ENCODE measurements around the gene SNTG2.

Gene SNTG2

GRCh38 chr2:1324884-1325283 lies 374.2 kb downstream of the SNTG2 start:
- TF ChIP-seq CTCF (conservative IDR thresholded peaks at IDR 0.05; ENCODE audit: low read length) = no peak
- no peak for TF ChIP-seq EZH2phosphoT487 (IDR thresholded peaks at IDR 0.05; ENCODE audit: borderline replicate concordance)
- Histone ChIP-seq H3K4me1 (ENCODE audit: insufficient read depth, low read length, poor library complexity, severe bottlenecking) (peaks cover 4% of the 10 kb centered on the region), H3K4me3 (ENCODE audit: low read length, poor library complexity, severe bottlenecking) (no peak overlapping the region), H3K79me2 (ENCODE audit: insufficient read depth, low read length) (no peaks in the 10 kb centered on the region), H3K27me3 (ENCODE audit: insufficient read depth, low read length, poor library complexity, severe bottlenecking) (no peaks in the 10 kb centered on the region), H3K36me3 (ENCODE audit: insufficient read depth, low read length) (no peaks in the 10 kb centered on the region), H3K9me3 (ENCODE audit: insufficient read depth, low read depth, low read length) (no peaks in the 10 kb centered on the region), H3K4me2 (ENCODE audit: low read depth, low read length, poor library complexity, severe bottlenecking) (no peak overlapping the region), H2AFZ (ENCODE audit: low read length) (no peak overlapping the region; the same call in 1 of the 2 replicates), H4K20me1 (ENCODE audit: insufficient read depth, low read length, poor library complexity, severe bottlenecking) (no peaks in the 10 kb centered on the region), H3K9ac (ENCODE audit: low read depth, low read length, poor library complexity, severe bottlenecking) (no peak overlapping the region), H3K9me2 (replicated peaks; ENCODE audit: low read depth, low read length) (no peaks in the 10 kb centered on the region), H3F3A (ENCODE audit: low read depth) (no peaks in the 10 kb centered on the region)

GRCh38 chr2:1328684-1329083 lies 378.0 kb downstream of the SNTG2 start:
- no peak overlapping the region for H3K4me2 ChIP-seq (ENCODE audit: low read depth, low read length, poor library complexity, severe bottlenecking)
- H3K4me3 ChIP-seq (ENCODE audit: low read length, poor library complexity, severe bottlenecking) = no peak overlapping the region
- no peaks in the 10 kb centered on the region for H3F3A ChIP-seq (ENCODE audit: low read depth)
- H3K79me2 ChIP-seq (ENCODE audit: insufficient read depth, low read length) = no peaks in the 10 kb centered on the region
- H3K9ac ChIP-seq (ENCODE audit: low read depth, low read length, poor library complexity, severe bottlenecking) = no peak overlapping the region
- no peaks in the 10 kb centered on the region for H3K9me3 ChIP-seq (ENCODE audit: insufficient read depth, low read depth, low read length)
- no peaks in the 10 kb centered on the region for H3K36me3 ChIP-seq (ENCODE audit: insufficient read depth, low read length)
- H3K4me1 ChIP-seq (ENCODE audit: insufficient read depth, low read length, poor library complexity, severe bottlenecking) = peaks cover 4% of the 10 kb centered on the region
- TF ChIP-seq EZH2phosphoT487 (IDR thresholded peaks at IDR 0.05; ENCODE audit: borderline replicate concordance) = no peak
- H3K9me2 ChIP-seq (replicated peaks; ENCODE audit: low read depth, low read length) = no peaks in the 10 kb centered on the region
- H3K27me3 ChIP-seq (ENCODE audit: insufficient read depth, low read length, poor library complexity, severe bottlenecking) = no peaks in the 10 kb centered on the region
- no peak overlapping the region for H2AFZ ChIP-seq (ENCODE audit: low read length)
- H4K20me1 ChIP-seq (ENCODE audit: insufficient read depth, low read length, poor library complexity, severe bottlenecking) = no peaks in the 10 kb centered on the region

- H4K20me1 ChIP-seq (ENCODE audit: insufficient read depth, low read length, poor library complexity, severe bottlenecking) = no peaks in the 10 kb centered on the region
Measured at GRCh38 chr2:1339388-1340140, 388.9 kb downstream of the SNTG2 start.

More at GRCh38 chr2:1339388-1340140, 388.9 kb downstream of the SNTG2 start:
- Histone ChIP-seq H3K79me2 (ENCODE audit: insufficient read depth, low read length) (no peaks in the 10 kb centered on the region), H3K9me3 (ENCODE audit: insufficient read depth, low read depth, low read length) (no peaks in the 10 kb centered on the region), H3K36me3 (ENCODE audit: insufficient read depth, low read length) (no peaks in the 10 kb centered on the region), H3K9me2 (replicated peaks; ENCODE audit: low read depth, low read length) (no peaks in the 10 kb centered on the region), H2AFZ (ENCODE audit: low read length) (peak overlapping the region; percentile 81), H3K9ac (ENCODE audit: low read depth, low read length, poor library complexity, severe bottlenecking) (peak overlapping the region; percentile 50), H3K4me2 (ENCODE audit: low read depth, low read length, poor library complexity, severe bottlenecking) (peak overlapping the region; percentile 46), H3K4me3 (ENCODE audit: low read length, poor library complexity, severe bottlenecking) (peak overlapping the region; percentile 22), H3K27me3 (ENCODE audit: insufficient read depth, low read length, poor library complexity, severe bottlenecking) (no peaks in the 10 kb centered on the region), H3F3A (ENCODE audit: low read depth) (0 out of 2 replicates have a peak, but pooled peaks cover 3% of the 10 kb centered on the region), H3K4me1 (ENCODE audit: insufficient read depth, low read length, poor library complexity, severe bottlenecking) (peaks cover 28% of the 10 kb centered on the region)
- no peak for TF ChIP-seq CTCF (conservative IDR thresholded peaks at IDR 0.05; ENCODE audit: low read length)
- TF ChIP-seq EZH2phosphoT487 (IDR thresholded peaks at IDR 0.05; ENCODE audit: borderline replicate concordance) = no peak
